H1 (cell line): ENCODE data around the gene EIF2S1. TPM values are rescaled to one million over a fixed set of nuclear protein-coding genes. Genes with fewer than 3 reads are reported as not detected.
A peak's percentile ranks its signal among the peaks of the same experiment; 100 is the strongest.

Source experiments
- CTCF ChIA-PET: fragments of 300-600 bp; sonication (Branson Sonifier 250); formaldehyde crosslinking; loops from one replicate; lab custom pipeline; 2021; ENCODE audit not compliant: partially characterized antibody; lab: Charles Lee
- POLR2A ChIA-PET: fragments of 300-600 bp; sonication (Branson Sonifier 250); formaldehyde crosslinking; loops from one replicate; lab custom pipeline; 2021; ENCODE audit warnings: inconsistent platforms; ENCODE audit not compliant: partially characterized antibody; lab: Charles Lee
- DNase-seq, 2 experiments: peaks; one replicate each; pipeline versions ENCODE4 v3.0.0 to v3.0.0-alpha.2; 2010 to 2022; ENCODE audit warnings: low spot score in 2 of 2, low read depth in 1 of 2, mixed read lengths in 1 of 2
- FAIRE-seq: peaks from 2 replicates; lab custom pipeline; 2011; peaks lifted over from hg19 to GRCh38; lab: Jason Lieb, UNC
- H2AFZ ChIP-seq: 2 replicates; pipeline ENCODE4 v1.8.1; 2012; ENCODE audit warnings: low read length, inconsistent platforms
- H2AK5ac ChIP-seq: 2 replicates; pipeline ENCODE4 v1.6.1; 2013; ENCODE audit warnings: low read depth, low read length
- H2BK120ac ChIP-seq: replicated peaks from 2 replicates; pipeline ENCODE3; 2013; ENCODE audit warnings: low read depth, low read length, inconsistent platforms
- H2BK12ac ChIP-seq: 2 replicates; pipeline ENCODE4 v1.6.1; 2013; ENCODE audit warnings: low read depth, low read length
- H2BK15ac ChIP-seq: 2 replicates; pipeline ENCODE4 v1.6.1; 2013; ENCODE audit warnings: low read length
- H2BK20ac ChIP-seq: 2 replicates; pipeline ENCODE4 v1.6.1; 2013; ENCODE audit warnings: low read length
- H2BK5ac ChIP-seq: 2 replicates; pipeline ENCODE4 v1.6.1; 2013; ENCODE audit warnings: low read depth, low read length
- H3K14ac ChIP-seq: 2 replicates; pipeline ENCODE4 v1.6.1; 2013; ENCODE audit warnings: inconsistent platforms; ENCODE audit not compliant: insufficient read length
- H3K18ac ChIP-seq: 2 replicates; pipeline ENCODE4 v1.6.1; 2013; ENCODE audit warnings: low read length; ENCODE audit errors: extremely low read depth
- H3K23ac ChIP-seq: 2 replicates; pipeline ENCODE4 v1.6.1; 2013; ENCODE audit warnings: inconsistent platforms; ENCODE audit not compliant: insufficient read length
- H3K23me2 ChIP-seq: 2 replicates; pipeline ENCODE4 v1.6.1; 2013; ENCODE audit warnings: low read depth, low read length
- H3K27ac ChIP-seq: 2 replicates; pipeline ENCODE4 v1.6.1; 2011; ENCODE audit warnings: low read depth, low read length, inconsistent platforms
- H3K27me3 ChIP-seq, 4 experiments: replicated peaks in 1 of 4; 1 replicate in 1 of 4; 2 replicates in 3 of 4; pipeline versions ENCODE4 v1.6.1 to v1.8.1; 2011 to 2013; ENCODE audit warnings: low read length in 3 of 4, mild to moderate bottlenecking in 3 of 4, inconsistent platforms in 2 of 4, mixed read lengths in 2 of 4, moderate library complexity in 1 of 4; ENCODE audit not compliant: control insufficient read depth in 3 of 4, insufficient read depth in 3 of 4; ENCODE audit errors: extremely low read depth in 1 of 4
- H3K36me3 ChIP-seq, 4 experiments: 2 replicates each; pipeline versions ENCODE4 v1.6.1 to v1.8.1; 2011 to 2013; ENCODE audit warnings: mild to moderate bottlenecking in 4 of 4, low read length in 3 of 4, moderate library complexity in 2 of 4, control low read depth in 1 of 4, inconsistent platforms in 1 of 4; ENCODE audit not compliant: insufficient read depth in 4 of 4, control insufficient read depth in 2 of 4
- H3K4ac ChIP-seq: replicated peaks from 2 replicates; pipeline ENCODE3; 2013; ENCODE audit warnings: low read length, low read depth, mixed read lengths, inconsistent platforms; ENCODE audit not compliant: insufficient read length
- H3K4me1 ChIP-seq, 4 experiments: replicated peaks in 1 of 4; 1 replicate in 1 of 4; 2 replicates in 3 of 4; pipeline versions ENCODE4 v1.6.1 to v1.8.1; 2011 to 2013; ENCODE audit warnings: low read length in 3 of 4, inconsistent platforms in 2 of 4, mixed read lengths in 1 of 4; ENCODE audit not compliant: insufficient read depth in 4 of 4, control insufficient read depth in 3 of 4
- H3K4me2 ChIP-seq, 2 experiments: 2 replicates each; pipeline versions ENCODE4 v1.6.1 to v1.8.1; 2011 to 2013; ENCODE audit warnings: low read depth in 2 of 2, low read length in 2 of 2, control low read depth in 1 of 2, inconsistent platforms in 1 of 2, mild to moderate bottlenecking in 1 of 2; ENCODE audit not compliant: insufficient read depth in 1 of 2
- H3K4me3 ChIP-seq, 4 experiments: fragments of 200-600, 300-600 bp in 1 of 4; sonication (generic), shearing (Covaris generic), sonication (Bioruptor Twin) in 1 of 4; 2 replicates each; pipeline versions ENCODE4 v1.5.1 to v1.8.1; 2011 to 2016; ENCODE audit warnings: low read length in 4 of 4, low read depth in 3 of 4, control low read depth in 2 of 4, inconsistent platforms in 2 of 4, mild to moderate bottlenecking in 2 of 4, mixed read lengths in 1 of 4, moderate library complexity in 1 of 4; ENCODE audit not compliant: insufficient read depth in 2 of 4; ENCODE audit errors: extremely low read depth in 1 of 4
- H3K56ac ChIP-seq: replicated peaks from 2 replicates; pipeline ENCODE3; 2013; ENCODE audit warnings: low read depth, mild to moderate bottlenecking, mixed read lengths, low read length, inconsistent platforms; ENCODE audit not compliant: insufficient read length
- H3K79me1 ChIP-seq: 2 replicates; pipeline ENCODE4 v1.6.1; 2013; ENCODE audit warnings: low read depth, low read length, control low read depth
- H3K79me2 ChIP-seq, 2 experiments: 2 replicates each; pipeline versions ENCODE4 v1.6.1 to v1.8.1; 2012 to 2013; ENCODE audit warnings: low read length in 2 of 2, mild to moderate bottlenecking in 2 of 2, inconsistent platforms in 1 of 2; ENCODE audit not compliant: insufficient read depth in 2 of 2, control insufficient read depth in 1 of 2
- H3K9ac ChIP-seq, 4 experiments: replicated peaks in 1 of 4; 1 replicate in 1 of 4; 2 replicates in 3 of 4; pipeline versions ENCODE4 v1.6.1 to v1.8.1; 2011 to 2013; ENCODE audit warnings: low read depth in 3 of 4, low read length in 3 of 4, control low read depth in 2 of 4, mild to moderate bottlenecking in 2 of 4, moderate library complexity in 2 of 4, inconsistent platforms in 1 of 4; ENCODE audit errors: extremely low read depth in 1 of 4
- H3K9me3 ChIP-seq, 2 experiments: 2 replicates each; pipeline versions ENCODE4 v1.6.1 to v1.8.1; 2012 to 2013; ENCODE audit warnings: mild to moderate bottlenecking in 2 of 2, moderate library complexity in 2 of 2, control low read depth in 1 of 2, inconsistent platforms in 1 of 2, low read depth in 1 of 2, low read length in 1 of 2, mixed read lengths in 1 of 2; ENCODE audit not compliant: insufficient read depth in 2 of 2
- H4K20me1 ChIP-seq, 2 experiments: replicated peaks in 1 of 2; 2 replicates each; pipeline versions ENCODE3 to v1.8.1; 2011 to 2013; ENCODE audit warnings: inconsistent platforms in 2 of 2, low read length in 2 of 2, mild to moderate bottlenecking in 1 of 2; ENCODE audit not compliant: insufficient read depth in 2 of 2, control insufficient read depth in 1 of 2
- H4K5ac ChIP-seq: 2 replicates; pipeline ENCODE4 v1.6.1; 2013; ENCODE audit warnings: low read length, low read depth, mixed read lengths, inconsistent platforms; ENCODE audit not compliant: insufficient read length
- H4K8ac ChIP-seq: 2 replicates; pipeline ENCODE4 v1.8.0; 2013; ENCODE audit warnings: mild to moderate bottlenecking, moderate library complexity, low read length, inconsistent platforms; ENCODE audit not compliant: insufficient read depth; ENCODE audit errors: extremely low read depth
- H4K91ac ChIP-seq: replicated peaks from 2 replicates; pipeline ENCODE3; 2013; ENCODE audit warnings: low read length, mixed read lengths, inconsistent platforms; ENCODE audit not compliant: insufficient read length
- HDAC2 ChIP-seq, 2 experiments: fragments of 300-600 bp in 1 of 2; sonication (generic) in 1 of 2; IDR thresholded peaks; 2 replicates each; pipeline ENCODE4 v1.6.1; 2011 to 2012; ENCODE audit warnings: low read depth in 2 of 2, low read length in 2 of 2, mild to moderate bottlenecking in 2 of 2, moderate library complexity in 2 of 2, borderline replicate concordance in 1 of 2, inconsistent platforms in 1 of 2
- RNF2 ChIP-seq: fragments of 200-900, 300-1000 bp; sonication (generic); IDR thresholded peaks from 2 replicates; pipeline ENCODE4 v1.7.1; 2016; ENCODE audit warnings: borderline replicate concordance, low read depth, mild to moderate bottlenecking, antibody characterized with exemption, low read length; ENCODE audit not compliant: poor library complexity, severe bottlenecking; ENCODE audit errors: missing control alignments
- RXRA ChIP-seq: IDR thresholded peaks from 2 replicates; pipeline ENCODE4 v1.6.1; 2011; ENCODE audit warnings: low read depth, mild to moderate bottlenecking, low read length, moderate library complexity; ENCODE audit not compliant: insufficient read depth
- TCF12 ChIP-seq: IDR thresholded peaks from 2 replicates; pipeline ENCODE4 v1.6.1; 2011; ENCODE audit warnings: low read depth, mild to moderate bottlenecking, low read length
- TEAD4 ChIP-seq: IDR thresholded peaks from 2 replicates; pipeline ENCODE4 v1.6.1; 2012; ENCODE audit warnings: low read depth, low read length, inconsistent platforms, mixed read lengths
- ZNF274 ChIP-seq: IDR thresholded peaks from 2 replicates; pipeline ENCODE4 v1.7.0; 2012; ENCODE audit warnings: low read length, borderline replicate concordance; ENCODE audit errors: extremely low read depth
- WGBS, 2 experiments: shearing (Covaris generic) in 1 of 2; methylation state at CpG; one replicate each; pipeline versions ENCODE4 v1.1.6 to v1.1.7; 2013 to 2015; ENCODE audit warnings: low lambda C conversion rate in 2 of 2, mixed read lengths in 2 of 2, inconsistent platforms in 1 of 2, low coverage in 1 of 2, missing lambda C conversion rate in 1 of 2; ENCODE audit not compliant: insufficient replicate concordance in 2 of 2, insufficient coverage in 1 of 2, insufficient read length in 1 of 2; ENCODE audit errors: extremely low coverage in 1 of 2, missing lambda C conversion rate in 1 of 2; 5-methylcytosine and 5-hydroxymethylcytosine counted together
- long read RNA-seq, 2 experiments: library from RNA in 1 of 2; library from capped mRNA in 1 of 2; stranded (forward); transcript quantifications; one replicate each; pipeline ENCODE4 v2.0.0, GENCODE V29; 2021; ENCODE audit warnings: inconsistent platforms in 1 of 2
- polyA minus RNA-seq, 3 experiments: library from RNA; depleted of rRNA, polyadenylated mRNA; stranded (reverse); fragments of >200 nt; gene quantifications; 1 replicate in 2 of 3; 2 replicates in 1 of 3; pipeline ENCODE4 v1.2.3, GENCODE V29; 2011
- polyA plus RNA-seq, 7 experiments: library from polyadenylated mRNA; depleted of rRNA in 3 of 7; stranded (reverse) in 5 of 7; unstranded in 2 of 7; fragments of >200 nt in 5 of 7; fragments of 200-250 nt in 2 of 7; gene quantifications; 1 replicate in 5 of 7; 2 replicates in 1 of 7; 4 replicates in 1 of 7; pipeline versions ENCODE4 v1.2.1 to v1.2.3, GENCODE V29; 2011 to 2013; ENCODE audit warnings: missing spikeins in 2 of 7, mixed read lengths in 2 of 7
- total RNA-seq: library from RNA; stranded (reverse); fragmentation: NEBNext Ultra II Directional; extraction: Animal tissue kit (Norgen Biotek cat#: 25700); gene quantifications from 2 replicates; pipeline ENCODE4 v1.2.1, GENCODE V29; 2021

The EIF2S1 gene
- total RNA-seq, result 145 and 146 TPM in 2 replicates
- 23.2 and 35.1 TPM in 2 replicates for polyA plus RNA-seq (2011; rRNA removed)
- 104 TPM for polyA plus RNA-seq (2011; cell fraction: cytosol; rRNA removed)
- 7.8 TPM for polyA plus RNA-seq (2011; cell fraction: nucleus; rRNA removed)
- 146 to 227 TPM (median 158 TPM) in 4 replicates for polyA plus RNA-seq (2012, experiment 1 of 2)
- 15.9 TPM for polyA plus RNA-seq (2012, experiment 2 of 2)
- 50.5 TPM for polyA plus RNA-seq (2013, experiment 1 of 2)
- 49.1 TPM for polyA plus RNA-seq (2013, experiment 2 of 2)
- 59.8 and 82.9 TPM in 2 replicates for polyA minus RNA-seq (2011; rRNA and poly(A)+ RNA removed)
- polyA minus RNA-seq (2011; cell fraction: cytosol; rRNA and poly(A)+ RNA removed), result 63.3 TPM
- polyA minus RNA-seq (2011; cell fraction: nucleus; rRNA and poly(A)+ RNA removed), result 30.1 TPM
- long read RNA-seq, experiment 1, full-length matches to known transcripts, result 47 of 72 reads
- long read RNA-seq, experiment 1, partial matches to known transcripts, result 24 of 72 reads
- long read RNA-seq, experiment 1, other reads (novel, unspliced or antisense), result 1 of 72 reads
- long read RNA-seq, experiment 2, full-length matches to known transcripts, result 291 of 306 reads
- long read RNA-seq, experiment 2, partial matches to known transcripts, result 9 of 306 reads
- long read RNA-seq, experiment 2, other reads (novel, unspliced or antisense), result 6 of 306 reads

DNA sequence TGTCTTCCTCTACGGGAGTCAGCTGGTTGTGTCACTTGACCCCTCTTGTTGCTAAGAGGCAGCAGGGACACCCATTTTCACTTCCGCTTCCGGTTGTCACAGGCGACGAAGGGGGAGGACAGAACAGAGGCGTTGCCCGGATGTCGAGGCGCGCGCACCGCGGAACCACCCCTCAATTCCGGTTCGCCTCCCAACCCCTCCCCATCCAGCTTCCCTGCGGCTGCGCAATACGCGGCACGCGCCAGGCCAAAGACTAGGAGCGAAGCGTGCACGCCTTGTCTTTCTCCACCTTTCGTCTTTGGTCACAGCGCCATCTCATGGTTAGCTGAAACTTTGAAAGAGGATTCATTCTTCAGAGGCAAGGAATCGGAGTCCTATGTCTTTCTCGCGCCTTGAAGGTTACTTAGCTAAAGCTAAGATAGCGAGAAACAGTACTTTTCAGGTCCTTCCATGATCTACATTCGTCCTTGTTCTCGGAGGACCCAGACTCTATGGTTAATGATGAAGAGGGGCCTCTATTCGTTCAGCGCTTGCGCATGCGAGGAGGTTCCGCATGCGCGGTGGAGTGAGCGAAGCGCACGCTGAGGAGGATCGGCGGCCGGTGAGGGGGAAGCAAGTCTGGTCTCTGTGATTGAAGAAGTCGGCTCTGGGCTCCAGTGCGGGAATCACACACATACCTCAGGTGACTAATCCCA lies at the start of gene EIF2S1, which contains the start of gene ATP6V1D:
EIF2S1 (plus strand) TSS at position 554 of the 695 bp plus-strand sequence. CDS start 4,440 bp downstream, outside the sequence.
ATP6V1D (minus strand) TSS at position 30 of the 695 bp plus-strand sequence. CDS start 106 bp downstream, outside the sequence.
- Histone ChIP-seq H3K23me2 (peaks cover 5% of the 10 kb centered on the region; the same call in 1 of the 2 replicates), H3K4me3 (peak within 1 kb of the TSS; percentile 54 to 99 (median 92)), H4K20me1 (peaks cover 0 to 8% of the 10 kb centered on the region in 2 experiments), H3K79me2 (peaks cover 12 to 84% of the 10 kb centered on the region in 2 experiments), H3K27me3 (no peaks in the 10 kb centered on the region), H2BK120ac (no peak within 1 kb of the TSS), H3K56ac (peak within 1 kb of the TSS; percentile 93), H3K9me3 (no peaks in the 10 kb centered on the region), H3K9ac (peak within 1 kb of the TSS; percentile 96 to 99 (median 98)), H2AFZ (peak within 1 kb of the TSS; percentile 100), H3K36me3 (peaks cover 0 to 17% (median 0%) of the 10 kb centered on the region in 4 experiments; a peak in 1 of 8 replicates), H2BK20ac (0 out of 2 replicates have a peak within 1 kb of the TSS, but pooled peaks have one; percentile 50), H3K23ac (no peak within 1 kb of the TSS), H3K14ac (no peak within 1 kb of the TSS), H4K91ac (peak within 1 kb of the TSS; percentile 97), H2AK5ac (no peak within 1 kb of the TSS), H4K5ac (peak within 1 kb of the TSS; percentile 77), H2BK12ac (peak within 1 kb of the TSS; percentile 91; the same call in 1 of the 2 replicates), H3K27ac (peak within 1 kb of the TSS; percentile 98), H3K4me1 (peaks cover 0 to 3% (median 1%) of the 10 kb centered on the region in 4 experiments; a peak in 2 of 7 replicates), H4K8ac (peak within 1 kb of the TSS; percentile 82; the same call in 1 of the 2 replicates), H3K79me1 (peaks cover 3% of the 10 kb centered on the region; the same call in 1 of the 2 replicates), H2BK15ac (no peak within 1 kb of the TSS), H2BK5ac (peak within 1 kb of the TSS; percentile 99), H3K4me2 (peak within 1 kb of the TSS; percentile 83 to 96), H3K18ac (peak within 1 kb of the TSS; percentile 99), H3K4ac (no peak within 1 kb of the TSS)
- ChIA-PET CTCF (interaction anchor here (0.7 to 1.7 kb wide), 22 partner anchors 9 to 852 kb away, joined by 3 to 9 read pairs (median 4); partner anchors contain the start of gene GPHN), POLR2A (interaction anchor here (0.6 to 2.0 kb wide), 14 partner anchors 8 to 1073 kb away, joined by 3 to 8 read pairs (median 4); partner anchors contain the start of gene PALS1)
- 3% methylated on average over 39 of the region's 47 CpGs; no CpG with 5 or more reads in 1 of the 2 experiments for WGBS, 2 experiments
- DNase-seq (peak; percentile 97 to 98), FAIRE-seq (peak; percentile 93)
- no peak for TF ChIP-seq TCF12
- TF ChIP-seq RNF2, result no peak
- peak in 1 of 2 experiments; percentile 87; a peak in 1 of 4 replicates for TF ChIP-seq HDAC2 (IDR thresholded peaks at IDR 0.05; ENCODE audit: borderline replicate concordance in 1 of 2, low read depth in 2 of 2, low read length in 2 of 2)
- no peak for TF ChIP-seq TEAD4
- no peak for TF ChIP-seq RXRA
- no peak for TF ChIP-seq ZNF274
